LoVo (cell line): Measurements from ENCODE around the gene ADNP.
A peak's percentile ranks its signal among the peaks of the same experiment; 100 is the strongest.

ENCODE experiments used
- DNase-seq: peaks from one replicate; pipeline ENCODE4 v3.0.0-alpha.2; 2016; ENCODE audit warnings: low spot score

ADNP gene

DNA sequence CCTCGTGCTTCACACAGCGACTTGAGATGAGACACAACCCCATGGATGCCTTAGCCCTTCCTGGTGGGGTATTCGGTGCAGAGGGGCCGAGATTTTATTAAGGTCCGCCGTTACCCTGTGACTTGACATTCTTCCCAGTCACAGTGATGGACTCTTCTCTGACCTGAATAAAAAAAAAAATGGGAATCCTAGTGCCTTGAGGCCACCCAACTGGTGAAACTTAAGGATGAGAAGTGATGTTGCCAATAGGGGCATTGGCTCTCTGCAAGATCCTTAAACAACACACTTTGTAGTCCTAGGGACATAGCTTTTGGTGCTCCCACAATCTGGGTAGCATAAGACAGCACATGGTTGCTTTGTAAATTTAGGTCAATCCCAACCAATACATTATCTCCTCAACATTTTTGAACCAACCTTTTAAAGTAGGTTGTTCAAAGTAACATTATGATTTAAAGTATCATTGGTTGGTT, 814 bp upstream of the ADNP start:
- DNase-seq = peak; percentile 1

DNA sequence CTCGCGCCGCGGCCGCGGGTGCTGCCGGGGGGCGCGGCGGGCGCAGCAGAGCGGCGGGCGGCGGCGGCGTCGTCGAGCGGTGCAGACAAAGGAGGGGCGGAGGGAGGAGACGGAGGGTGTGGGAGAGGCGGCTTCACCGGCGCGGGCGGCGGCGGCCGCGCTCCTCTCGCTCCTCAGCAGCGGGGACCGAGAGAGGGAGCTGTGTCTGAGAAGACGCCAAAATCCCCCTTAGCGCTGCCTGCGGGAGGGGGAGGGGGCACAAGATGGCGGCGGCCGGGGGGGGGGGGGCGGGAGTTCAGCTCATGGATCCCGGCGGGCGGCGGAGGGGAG, 296 bp downstream of the ADNP start:
- DNase-seq = no peak

DNA sequence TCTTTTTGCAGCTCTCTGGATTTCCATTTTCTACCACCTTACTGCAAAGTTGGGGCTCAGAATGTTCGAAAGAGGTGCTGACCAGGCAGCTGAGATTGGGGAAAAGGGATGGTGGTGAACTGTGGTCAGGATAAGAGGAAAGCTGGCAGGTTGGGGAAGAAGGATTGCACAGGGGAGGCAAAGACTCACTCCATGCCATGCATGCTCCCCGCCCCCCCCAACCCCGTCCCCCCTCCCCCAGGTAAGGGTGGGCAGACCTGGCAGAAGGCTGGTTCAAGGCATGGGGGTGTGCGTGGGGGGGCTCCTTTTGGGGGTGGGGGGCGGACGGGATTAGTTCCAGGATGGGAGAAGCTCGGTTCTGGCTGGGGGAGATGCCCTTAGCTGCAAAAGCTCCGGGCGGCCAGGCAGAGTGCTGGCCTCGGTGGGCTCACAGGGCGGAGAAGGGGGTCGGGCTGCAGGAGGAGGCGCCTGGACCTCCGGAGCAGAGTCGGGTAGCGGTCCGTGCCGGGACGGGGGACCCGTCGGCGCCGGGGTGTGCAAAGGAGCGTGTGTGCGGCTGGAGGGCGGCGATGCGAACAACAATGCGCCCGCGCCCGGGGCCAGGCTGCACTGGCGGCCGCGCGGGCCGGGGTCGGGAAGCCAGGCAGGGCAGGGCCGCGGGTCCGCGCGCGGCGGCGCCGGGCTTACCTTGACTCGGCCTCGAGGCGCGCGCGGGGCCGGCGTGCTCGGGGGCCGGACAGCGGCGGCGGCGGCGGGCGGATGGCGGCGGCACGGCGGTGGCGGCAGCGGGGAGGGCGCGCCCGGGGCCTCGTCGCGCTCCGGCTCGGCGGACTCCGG, 880 bp downstream of the ADNP start:
- DNase-seq = no peak

DNA sequence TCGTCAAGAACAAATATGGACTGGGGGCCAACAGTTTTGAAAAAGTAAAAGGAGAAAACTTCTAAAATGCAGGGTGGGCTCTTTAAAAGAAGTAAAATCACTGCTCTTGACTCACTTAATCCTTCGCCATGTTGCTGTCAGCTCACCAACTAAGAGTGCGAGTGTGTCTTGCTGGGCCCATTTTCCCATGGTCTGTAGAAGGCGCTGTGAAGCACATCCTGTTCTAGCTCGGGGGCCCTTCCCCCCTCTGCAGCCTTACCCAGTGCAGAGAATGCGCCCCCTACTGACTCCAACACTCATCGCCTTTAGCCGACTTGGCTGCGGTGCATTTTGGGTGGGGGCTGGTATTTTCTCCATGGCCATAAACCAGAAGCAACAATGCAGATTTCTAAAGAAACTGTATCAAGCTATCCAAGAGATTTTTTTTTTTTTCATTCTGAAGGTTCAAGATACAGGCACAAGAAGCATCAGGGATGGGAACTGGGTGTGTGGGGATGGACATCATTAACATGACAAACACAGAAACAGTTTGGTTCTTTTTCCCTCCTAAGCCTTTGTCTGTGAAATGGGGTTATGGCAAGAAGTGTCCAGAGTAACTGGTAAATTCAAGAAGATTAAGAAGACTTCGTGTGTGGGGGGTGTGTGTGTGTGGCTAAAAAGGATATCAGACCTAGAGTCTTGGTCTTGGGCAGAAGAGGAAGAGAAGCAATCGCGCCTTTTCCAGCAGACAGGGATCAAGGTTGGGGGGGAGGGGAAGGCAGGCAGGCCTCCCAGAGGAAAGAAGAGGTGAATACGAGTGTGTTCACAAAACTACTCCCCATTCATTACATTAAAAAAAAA, 1.7 kb downstream of the ADNP start:
- peak; percentile 83 for DNase-seq

DNA sequence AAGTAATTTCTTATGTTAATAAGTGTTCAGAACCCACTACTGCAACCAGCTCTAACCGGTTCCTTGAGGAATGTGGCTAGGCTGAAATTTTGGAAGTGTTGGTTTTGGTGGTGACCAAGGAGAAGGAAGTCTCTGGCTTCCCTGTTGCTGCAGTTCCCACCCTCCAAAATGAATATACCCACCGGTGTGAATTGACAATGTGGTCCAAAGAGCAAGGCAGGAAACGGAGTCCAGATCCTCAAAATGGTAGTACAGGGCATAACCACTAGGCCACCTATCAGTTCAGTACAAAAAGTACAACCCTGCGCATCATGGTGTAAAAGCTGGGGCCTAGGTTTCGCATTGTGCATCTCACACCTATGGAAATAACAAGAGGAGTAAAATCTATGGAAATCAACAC, 2.8 kb downstream of the ADNP start:
- DNase-seq = no peak

DNA sequence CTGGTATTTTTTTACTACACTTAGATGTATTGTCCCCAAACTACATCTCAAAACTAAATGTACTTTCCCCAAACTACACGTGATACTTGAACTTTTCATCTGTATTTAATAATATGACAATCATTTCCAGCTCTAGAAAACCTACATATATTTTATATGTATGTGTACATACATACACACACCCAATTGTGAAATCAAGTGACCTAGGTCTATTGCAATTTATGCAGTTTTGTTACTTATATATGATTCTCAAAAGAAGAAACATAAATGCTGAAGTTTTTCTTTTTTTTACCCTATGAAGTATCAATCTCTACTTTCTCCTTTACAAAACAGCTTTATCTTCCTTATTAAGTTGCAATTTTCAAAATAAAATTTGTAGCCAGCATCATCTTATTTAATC, 4.7 kb downstream of the ADNP start:
- DNase-seq = no peak

DNA sequence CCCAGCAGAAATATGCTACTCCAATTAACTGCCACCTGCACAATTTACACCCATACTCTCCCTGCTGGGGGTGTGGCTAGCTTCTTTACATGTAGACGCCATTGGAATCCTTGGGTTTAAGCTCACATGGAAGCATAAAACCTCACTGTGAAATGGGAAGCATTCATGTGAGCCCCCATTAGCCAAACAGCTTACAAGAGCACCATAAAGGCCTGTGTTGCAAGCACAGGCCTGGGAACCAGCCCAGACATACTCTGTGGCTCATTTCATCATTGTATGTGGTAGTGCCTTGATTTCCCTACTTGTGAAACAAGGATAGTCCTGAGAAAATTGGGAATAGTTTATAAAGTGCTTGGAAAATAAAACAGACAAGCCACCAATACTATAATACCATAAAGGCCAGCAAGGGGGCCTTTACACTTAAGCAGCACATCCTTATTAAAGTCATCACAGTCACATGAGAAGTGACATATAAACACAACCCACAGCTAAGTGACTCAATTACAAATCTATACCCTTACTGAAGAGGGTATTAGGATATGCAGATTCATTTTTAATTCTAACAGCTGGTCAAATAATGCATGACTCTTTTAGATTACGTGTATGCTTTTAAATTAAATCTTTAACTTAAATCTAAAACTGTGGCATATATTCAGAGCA, 6.8 kb downstream of the ADNP start:
- DNase-seq = no peak

DNA sequence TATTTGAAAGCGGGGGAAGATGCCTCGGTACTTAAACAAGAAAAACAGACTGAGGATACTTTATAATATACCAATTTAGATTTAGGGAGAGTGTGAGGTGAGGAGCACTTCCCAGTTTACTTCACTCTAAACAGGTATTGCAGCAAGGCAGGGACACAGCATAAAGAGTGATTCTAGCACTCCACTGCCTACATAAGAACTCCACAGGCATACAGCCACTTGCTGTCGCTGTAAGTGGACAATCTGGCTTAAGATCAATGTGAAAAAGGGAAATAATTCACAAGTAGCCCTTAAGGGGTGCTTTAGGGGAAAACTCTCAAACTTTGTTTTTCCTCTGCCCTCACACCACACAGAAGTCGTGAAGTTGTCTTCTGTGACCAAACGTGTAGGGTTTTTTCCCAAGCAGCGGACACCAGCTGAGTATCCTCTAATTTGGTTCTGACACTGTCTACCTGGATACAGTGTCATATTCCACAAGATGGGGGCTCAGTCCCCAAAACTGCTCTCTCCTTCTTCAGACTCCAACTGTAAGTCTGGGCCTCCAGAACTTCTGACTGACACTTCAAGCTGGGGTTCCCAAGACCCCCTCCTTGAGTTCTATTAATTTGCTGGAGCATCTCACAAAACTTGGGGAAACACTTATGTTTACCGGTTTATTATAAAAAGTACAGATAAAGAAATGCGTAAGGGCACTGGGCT, 9.3 kb downstream of the ADNP start:
- DNase-seq = no peak

DNA sequence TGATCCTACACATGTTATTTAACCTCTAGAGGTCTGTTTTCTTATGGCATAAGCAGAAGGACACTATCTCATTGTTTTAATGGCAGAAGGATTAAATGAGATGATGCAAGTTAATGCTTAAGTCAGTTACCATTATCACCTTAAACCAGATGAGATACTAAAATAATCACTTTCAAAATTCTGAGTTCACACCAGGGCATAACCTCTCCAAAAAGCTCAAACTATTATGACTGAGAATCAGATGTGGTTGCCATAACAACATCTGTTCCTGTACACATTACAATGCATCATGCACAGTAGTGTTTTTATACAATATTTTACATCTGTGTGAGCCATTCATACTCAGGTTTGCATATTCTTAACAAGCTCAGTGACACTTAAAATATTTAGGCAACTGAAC, 10.2 kb downstream of the ADNP start:
- DNase-seq = no peak

DNA sequence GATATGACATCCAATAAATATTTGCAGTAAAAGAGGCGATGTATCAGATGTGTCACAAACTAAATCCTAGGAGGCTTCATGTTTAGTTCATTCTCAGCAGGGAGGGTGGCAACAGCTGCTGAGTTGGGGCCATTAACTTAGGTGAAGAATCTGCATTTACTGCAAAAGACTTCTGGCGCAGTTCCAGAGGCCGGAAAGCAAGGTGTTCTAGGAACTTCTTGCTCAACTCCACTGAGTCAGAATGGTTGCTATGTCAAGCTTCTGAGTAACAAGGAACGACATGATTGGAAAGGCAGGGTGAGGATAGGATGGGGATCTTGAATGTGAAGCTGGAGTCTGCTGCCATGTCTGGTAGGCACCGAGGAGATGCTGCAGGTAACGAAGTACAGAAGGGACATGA, 11.7 kb downstream of the ADNP start:
- DNase-seq = peak; percentile 9

DNA sequence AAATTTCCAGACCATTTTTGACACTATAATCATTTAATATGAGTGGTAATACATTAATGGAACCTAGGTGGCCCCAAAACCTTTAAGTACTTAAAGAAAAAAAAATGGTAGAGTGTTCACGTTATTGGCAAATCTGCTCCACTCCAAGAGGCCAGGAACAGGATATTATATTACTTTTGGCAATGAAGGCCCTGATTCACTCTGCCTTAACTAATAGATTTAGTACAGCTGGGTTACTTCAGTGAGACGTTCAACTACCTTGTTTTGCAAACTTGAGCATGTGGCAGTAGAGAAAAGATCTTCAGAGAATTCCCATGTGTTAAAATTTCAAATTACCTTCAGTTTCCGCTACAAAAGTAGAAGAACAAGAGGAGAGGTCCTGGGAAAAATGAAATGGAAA, 12.8 kb downstream of the ADNP start:
- no peak for DNase-seq

DNA sequence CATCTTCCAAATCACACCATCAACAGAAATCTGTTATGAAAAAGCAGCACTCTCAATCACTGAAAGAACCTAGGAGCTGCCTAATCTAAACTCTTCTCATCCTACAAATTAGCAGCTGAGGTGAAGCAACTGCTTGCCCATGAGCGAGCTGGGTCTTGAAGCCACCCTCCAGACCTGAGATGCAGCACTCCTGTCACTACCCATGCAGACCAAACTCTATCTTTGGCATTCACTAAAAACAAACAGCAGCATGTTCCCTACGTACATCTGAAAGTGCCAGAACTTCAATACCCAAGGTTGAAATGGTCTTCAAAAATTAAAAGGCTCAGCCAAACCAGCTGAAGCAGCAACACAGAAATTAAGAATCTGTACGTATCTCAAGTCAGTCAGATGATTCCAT, 14.3 kb downstream of the ADNP start:
- DNase-seq = no peak

DNA sequence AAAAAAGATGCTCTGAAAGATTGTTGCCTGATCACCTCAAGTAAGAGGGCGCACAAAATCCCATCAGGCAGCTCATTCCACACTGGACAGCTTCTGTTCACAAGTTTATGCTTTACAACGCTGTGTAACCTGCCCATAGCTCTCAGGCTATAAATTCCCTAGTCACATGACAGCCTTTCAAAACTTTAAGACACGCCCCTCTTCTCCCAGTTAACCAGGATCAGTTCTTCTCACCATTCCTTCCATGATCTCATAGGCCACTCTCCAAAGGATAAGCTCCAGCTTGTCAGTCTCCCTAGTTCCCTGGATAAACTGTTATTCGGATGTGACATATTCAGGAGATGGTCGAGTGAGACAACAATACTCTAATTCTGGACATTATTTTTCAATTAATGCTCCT, 15.0 kb downstream of the ADNP start:
- DNase-seq = peak; percentile 4

DNA sequence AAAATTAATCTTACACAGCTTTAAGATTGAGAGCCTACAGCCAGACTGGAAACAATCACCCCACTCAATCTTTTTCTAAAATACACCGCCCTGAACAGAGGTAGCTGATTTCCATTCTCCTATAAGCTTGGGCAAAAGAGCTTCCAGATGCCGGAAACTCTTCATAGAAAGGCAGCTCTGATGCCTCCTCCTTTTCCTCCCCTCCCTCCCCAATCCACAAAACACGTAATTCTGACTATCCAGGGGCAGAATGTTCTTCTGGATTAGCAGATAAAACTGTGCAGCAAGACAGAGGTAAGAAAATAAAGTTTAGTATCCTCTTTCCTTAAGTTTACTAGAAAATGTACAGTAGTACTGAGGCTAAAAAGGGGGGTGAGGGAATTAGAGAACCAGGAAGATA, 15.8 kb downstream of the ADNP start:
- no peak for DNase-seq

DNA sequence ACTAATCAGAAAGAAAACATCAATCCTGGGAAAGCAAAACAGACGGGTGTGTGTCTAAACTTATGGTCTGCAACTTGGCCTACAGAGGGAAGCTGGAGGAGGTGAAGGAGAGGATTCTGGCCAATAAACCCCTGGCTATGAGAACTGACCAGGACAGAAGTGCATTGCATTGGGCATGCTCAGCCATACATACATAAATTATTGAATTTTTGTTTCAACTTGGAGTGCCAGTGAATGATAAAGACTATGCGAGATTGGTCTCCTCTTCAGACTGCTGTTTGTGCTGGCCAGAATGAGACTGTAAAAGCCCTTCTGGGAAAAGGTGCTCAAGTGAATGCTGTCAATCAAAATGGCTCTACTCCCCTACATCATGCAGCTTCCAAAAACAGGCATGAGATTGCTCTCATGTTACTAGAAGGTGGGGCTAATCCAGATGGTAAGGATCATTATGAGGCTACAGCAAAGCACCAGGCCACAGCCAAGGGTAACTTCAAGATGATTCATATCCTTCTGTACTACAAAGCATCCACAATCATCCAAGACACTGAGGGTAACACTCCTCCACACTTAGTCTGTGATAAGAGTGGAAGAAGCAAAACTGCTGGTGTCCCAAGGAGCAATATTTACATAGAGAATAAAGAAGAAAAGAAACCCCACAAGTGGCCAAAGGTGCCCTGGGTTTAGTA, 17.4 kb downstream of the ADNP start:
- no peak for DNase-seq

DNA sequence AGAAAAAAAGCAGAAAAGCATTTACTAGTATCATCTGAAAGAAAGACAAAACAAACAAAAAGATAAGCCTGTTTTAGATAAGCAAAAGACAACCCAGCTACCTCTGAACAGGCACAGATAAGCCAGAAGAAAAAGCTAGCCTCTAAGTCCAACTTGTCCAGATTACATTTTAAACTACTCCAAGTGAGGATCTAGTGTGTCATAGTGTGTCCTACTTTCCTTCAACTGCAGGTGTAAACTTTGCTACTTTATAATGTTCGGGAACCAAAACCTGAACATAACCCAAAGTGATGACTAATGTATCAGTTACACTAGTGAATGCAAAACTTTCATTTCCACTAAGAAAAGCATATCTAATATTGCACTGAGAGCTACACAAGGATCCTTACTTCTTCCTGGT, 19.5 kb downstream of the ADNP start:
- no peak for DNase-seq

DNA sequence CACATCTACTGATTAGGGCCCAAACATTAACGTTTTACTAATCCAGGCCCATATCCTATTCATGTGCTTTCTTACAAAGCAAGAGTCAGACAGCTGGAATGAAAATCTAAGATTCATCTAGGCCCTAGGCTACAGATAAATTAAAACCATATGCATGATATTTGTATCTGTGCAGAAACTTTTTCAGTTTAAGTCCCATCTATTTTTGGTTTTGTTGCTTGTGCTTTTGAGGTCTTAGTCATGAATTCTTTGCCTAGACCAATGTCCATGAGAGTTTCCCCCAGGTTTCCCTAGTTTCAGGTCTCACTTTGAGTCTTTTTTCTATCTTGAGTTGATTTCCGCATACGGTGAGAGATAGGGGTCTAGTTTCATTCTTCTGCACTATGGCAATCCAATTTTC, 20.2 kb downstream of the ADNP start:
- no peak for DNase-seq

DNA sequence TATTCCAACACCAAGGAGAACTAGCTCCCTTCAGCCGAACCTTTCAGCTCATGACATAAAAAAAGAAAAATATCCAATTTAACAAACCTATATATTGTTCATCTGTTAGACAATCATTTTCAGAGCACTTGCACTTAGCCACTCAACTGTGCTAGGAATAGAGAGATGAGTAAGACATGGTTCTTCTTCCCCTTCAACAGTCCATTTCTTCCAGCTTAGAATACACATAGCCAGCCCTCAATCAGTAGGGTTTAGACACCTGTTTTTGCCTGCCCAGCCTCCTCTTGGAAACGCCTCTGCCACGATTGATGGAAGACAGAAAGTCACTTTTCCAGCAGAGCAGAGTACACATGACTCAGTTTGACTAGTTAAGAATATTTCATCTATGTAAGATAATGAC, 21.8 kb downstream of the ADNP start:
- no peak for DNase-seq

DNA sequence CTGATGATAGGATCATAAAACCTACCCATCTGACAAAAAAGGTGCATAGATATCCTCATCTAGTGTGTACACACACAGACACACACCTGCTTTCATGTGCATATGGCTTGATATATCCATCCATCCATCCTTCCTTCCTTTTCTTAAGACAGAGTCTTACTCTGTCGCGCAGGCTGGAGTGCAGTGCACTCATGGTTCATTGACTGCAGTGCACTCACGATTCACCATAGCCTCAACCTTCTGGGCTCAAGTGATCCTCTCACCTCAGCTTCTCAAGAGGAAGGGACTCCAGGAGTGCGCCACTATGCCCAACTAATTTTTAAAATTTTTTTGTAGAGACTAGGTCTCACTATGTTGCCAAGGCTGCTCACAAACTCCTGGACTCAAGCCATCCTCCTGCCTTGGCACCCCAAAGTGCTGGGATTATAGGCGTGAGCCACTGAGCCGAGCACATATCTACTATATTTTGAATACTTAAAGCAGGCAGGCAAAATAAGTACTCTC, 27.1 kb downstream of the ADNP start:
- no peak for DNase-seq

DNA sequence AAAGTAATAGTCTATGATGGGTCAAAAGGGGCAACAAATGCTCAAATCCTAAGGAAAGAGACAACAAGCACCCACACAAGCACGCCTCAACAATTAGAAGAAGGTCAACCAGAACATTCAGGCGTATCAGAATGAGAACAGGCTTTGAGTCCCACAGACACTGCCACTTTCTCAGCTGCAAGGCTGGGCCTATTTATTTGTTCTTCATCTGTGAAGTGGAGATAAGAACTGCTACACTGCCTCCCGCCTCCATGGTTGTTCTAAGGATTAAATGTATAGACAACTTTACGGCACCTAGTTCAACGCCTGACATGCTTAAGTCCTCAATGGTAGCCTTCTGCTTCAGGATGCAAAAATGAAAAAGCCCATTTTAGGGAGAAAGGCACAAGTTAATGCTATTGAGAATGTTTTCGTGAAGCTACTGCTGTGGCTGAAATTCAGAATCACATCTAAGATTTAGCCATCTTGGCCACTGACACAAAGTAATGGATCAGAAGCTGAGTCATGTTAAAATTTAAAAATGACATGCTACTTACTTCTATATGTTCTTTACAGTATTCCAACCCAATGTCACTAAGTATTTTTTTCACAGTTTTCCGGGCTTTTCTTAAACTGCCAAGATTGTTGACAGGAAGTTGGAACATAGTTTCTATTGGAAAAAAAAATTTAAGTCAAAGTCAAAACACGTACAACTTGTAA, 27.7 kb downstream of the ADNP start:
- no peak for DNase-seq

DNA sequence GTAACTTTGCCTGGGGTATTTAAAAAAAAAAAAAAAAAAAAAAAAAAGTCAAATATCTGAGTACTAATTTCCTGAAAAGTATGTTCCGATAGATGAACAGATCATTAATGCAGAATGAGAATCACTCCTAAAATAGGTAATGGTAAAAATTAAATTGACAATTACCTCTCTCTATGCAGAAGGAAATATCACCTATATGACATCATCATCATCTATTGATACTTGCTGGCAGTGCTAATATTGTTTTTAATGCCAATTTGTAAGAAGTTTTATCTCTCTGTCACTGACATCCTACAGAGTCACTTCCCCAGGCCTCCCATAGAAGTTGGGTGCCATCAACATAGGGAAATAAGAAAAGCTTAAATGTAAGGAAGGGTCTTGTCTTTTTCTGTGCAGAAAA, 29.9 kb downstream of the ADNP start:
- no peak for DNase-seq
